CD4-positive, alpha-beta T cell treated with Interleukin-17A for 4 hours (primary cell): ENCODE data around the gene PPHLN1.
"Not testable (repeated sequence)": the region's sequence is repeated elsewhere in the genome, so short reads cannot be mapped to it uniquely, and the experiment has no call there.

ENCODE experiments used
- DNase-seq: peaks from one replicate; pipeline ENCODE4 v3.0.0-alpha.2; 2020; ENCODE audit warnings: mixed read lengths

The PPHLN1 gene

GRCh38 chr12:42323856-42324255 is 2.1 kb upstream of the PPHLN1 start:
- no peak for DNase-seq

- DNase-seq = no peak
Observed at GRCh38 chr12:42325326-42325652, 678 bp upstream of the PPHLN1 start.

- DNase-seq = peak; percentile 4
Observed at GRCh38 chr12:42326541-42327226, 717 bp downstream of the PPHLN1 start.

GRCh38 chr12:42327227-42327590 is 1.2 kb downstream of the PPHLN1 start:
- DNase-seq = no peak

- DNase-seq = not testable (repeated sequence)
Observed at GRCh38 chr12:42330097-42330496, 4.1 kb downstream of the PPHLN1 start.

GRCh38 chr12:42332301-42333285 is 6.6 kb downstream of the PPHLN1 start:
- DNase-seq = peak; percentile 51

- no peak for DNase-seq
Observed at GRCh38 chr12:42336286-42336685, 10.3 kb downstream of the PPHLN1 start.

- DNase-seq = no peak
Observed at GRCh38 chr12:42338280-42338679, 12.3 kb downstream of the PPHLN1 start.

GRCh38 chr12:42342028-42342427 is 16.1 kb downstream of the PPHLN1 start:
- no peak for DNase-seq

GRCh38 chr12:42343721-42344120 is 17.8 kb downstream of the PPHLN1 start:
- DNase-seq = no peak

- no peak for DNase-seq
Observed at GRCh38 chr12:42346403-42347002, 20.5 kb downstream of the PPHLN1 start.

GRCh38 chr12:42349119-42350020 is 23.4 kb downstream of the PPHLN1 start:
- DNase-seq = not testable (repeated sequence)

GRCh38 chr12:42350021-42350407 is 24.0 kb downstream of the PPHLN1 start:
- DNase-seq = not testable (repeated sequence)

GRCh38 chr12:42356344-42356743 is 30.4 kb downstream of the PPHLN1 start:
- DNase-seq = no peak

GRCh38 chr12:42360747-42361403 is 34.9 kb downstream of the PPHLN1 start:
- DNase-seq = no peak

GRCh38 chr12:42361909-42362646 is 36.1 kb downstream of the PPHLN1 start:
- DNase-seq = no peak

- DNase-seq = no peak
Observed at GRCh38 chr12:42362647-42363260, 36.8 kb downstream of the PPHLN1 start.

GRCh38 chr12:42364692-42365091 is 38.7 kb downstream of the PPHLN1 start:
- DNase-seq = no peak

- DNase-seq = no peak
Observed at GRCh38 chr12:42365486-42365885, 39.5 kb downstream of the PPHLN1 start.

- no peak for DNase-seq
Observed at GRCh38 chr12:42370013-42370412, 44.0 kb downstream of the PPHLN1 start.
